ENCODE results near the gene TRIM27.

Gene TRIM27

DNA sequence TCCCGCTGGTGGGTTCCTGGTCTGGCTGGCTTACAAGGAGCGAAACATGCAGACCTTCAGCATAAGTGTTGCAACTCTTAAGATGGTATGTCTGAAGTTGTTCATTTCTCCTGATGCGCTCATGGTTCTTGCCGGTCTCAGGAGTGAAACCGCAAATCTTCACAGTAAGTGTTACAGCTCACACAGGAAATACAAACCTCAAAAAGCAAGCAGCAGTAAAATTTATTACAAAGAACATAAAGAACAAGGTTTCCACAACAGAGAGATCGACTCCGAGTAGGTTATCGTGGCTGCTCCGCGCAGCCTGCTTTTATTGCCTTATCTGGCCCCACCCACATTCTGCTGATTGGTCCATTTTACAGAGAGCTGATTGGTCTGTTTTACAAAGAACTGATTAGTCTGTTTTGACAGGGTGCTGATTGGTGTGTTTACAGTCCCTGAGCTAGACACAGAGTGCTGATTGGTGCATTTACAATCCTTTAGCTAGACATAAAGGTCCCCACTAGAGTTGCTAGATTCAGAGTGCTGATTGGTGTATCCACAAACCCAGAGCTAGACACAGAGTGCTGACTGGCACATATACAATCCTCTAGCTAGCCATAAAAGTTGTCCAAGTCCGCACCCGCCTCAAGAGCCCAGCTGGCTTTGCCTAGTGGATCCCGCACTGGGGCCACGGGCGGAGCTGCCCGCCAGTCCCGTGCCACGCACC is 39.2 kb downstream of the TRIM27 start:
- TF ChIP-seq, protein P1, sequence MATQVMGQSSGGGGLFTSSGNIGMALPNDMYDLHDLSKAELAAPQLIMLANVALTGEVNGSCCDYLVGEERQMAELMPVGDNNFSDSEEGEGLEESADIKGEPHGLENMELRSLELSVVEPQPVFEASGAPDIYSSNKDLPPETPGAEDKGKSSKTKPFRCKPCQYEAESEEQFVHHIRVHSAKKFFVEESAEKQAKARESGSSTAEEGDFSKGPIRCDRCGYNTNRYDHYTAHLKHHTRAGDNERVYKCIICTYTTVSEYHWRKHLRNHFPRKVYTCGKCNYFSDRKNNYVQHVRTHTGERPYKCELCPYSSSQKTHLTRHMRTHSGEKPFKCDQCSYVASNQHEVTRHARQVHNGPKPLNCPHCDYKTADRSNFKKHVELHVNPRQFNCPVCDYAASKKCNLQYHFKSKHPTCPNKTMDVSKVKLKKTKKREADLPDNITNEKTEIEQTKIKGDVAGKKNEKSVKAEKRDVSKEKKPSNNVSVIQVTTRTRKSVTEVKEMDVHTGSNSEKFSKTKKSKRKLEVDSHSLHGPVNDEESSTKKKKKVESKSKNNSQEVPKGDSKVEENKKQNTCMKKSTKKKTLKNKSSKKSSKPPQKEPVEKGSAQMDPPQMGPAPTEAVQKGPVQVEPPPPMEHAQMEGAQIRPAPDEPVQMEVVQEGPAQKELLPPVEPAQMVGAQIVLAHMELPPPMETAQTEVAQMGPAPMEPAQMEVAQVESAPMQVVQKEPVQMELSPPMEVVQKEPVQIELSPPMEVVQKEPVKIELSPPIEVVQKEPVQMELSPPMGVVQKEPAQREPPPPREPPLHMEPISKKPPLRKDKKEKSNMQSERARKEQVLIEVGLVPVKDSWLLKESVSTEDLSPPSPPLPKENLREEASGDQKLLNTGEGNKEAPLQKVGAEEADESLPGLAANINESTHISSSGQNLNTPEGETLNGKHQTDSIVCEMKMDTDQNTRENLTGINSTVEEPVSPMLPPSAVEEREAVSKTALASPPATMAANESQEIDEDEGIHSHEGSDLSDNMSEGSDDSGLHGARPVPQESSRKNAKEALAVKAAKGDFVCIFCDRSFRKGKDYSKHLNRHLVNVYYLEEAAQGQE (IDR thresholded peaks at IDR 0.05; ENCODE audit: insufficient replicate concordance, low read depth) = no peak
- TF ChIP-seq, protein P2, sequence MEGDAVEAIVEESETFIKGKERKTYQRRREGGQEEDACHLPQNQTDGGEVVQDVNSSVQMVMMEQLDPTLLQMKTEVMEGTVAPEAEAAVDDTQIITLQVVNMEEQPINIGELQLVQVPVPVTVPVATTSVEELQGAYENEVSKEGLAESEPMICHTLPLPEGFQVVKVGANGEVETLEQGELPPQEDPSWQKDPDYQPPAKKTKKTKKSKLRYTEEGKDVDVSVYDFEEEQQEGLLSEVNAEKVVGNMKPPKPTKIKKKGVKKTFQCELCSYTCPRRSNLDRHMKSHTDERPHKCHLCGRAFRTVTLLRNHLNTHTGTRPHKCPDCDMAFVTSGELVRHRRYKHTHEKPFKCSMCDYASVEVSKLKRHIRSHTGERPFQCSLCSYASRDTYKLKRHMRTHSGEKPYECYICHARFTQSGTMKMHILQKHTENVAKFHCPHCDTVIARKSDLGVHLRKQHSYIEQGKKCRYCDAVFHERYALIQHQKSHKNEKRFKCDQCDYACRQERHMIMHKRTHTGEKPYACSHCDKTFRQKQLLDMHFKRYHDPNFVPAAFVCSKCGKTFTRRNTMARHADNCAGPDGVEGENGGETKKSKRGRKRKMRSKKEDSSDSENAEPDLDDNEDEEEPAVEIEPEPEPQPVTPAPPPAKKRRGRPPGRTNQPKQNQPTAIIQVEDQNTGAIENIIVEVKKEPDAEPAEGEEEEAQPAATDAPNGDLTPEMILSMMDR (IDR thresholded peaks at IDR 0.05; ENCODE audit: insufficient read depth, low read length) = no peak
- no peak for TF ChIP-seq SPI1 (IDR thresholded peaks at IDR 0.05; ENCODE audit: borderline replicate concordance, low read depth)
- TF ChIP-seq GABPA (IDR thresholded peaks at IDR 0.05; ENCODE audit: low read depth) = no peak
- TF ChIP-seq POLR2AphosphoS5 (IDR thresholded peaks at IDR 0.05; ENCODE audit: low read depth) = no peak
- no peaks in the 10 kb centered on the region for H3K27me3 ChIP-seq (ENCODE audit: insufficient read depth, poor library complexity, severe bottlenecking)
- H3K27ac ChIP-seq (replicated peaks) = no peak overlapping the region
- H3K4me3 ChIP-seq (replicated peaks; ENCODE audit: insufficient read depth, low read length) = peak overlapping the region; percentile 42
- DNase-seq (ENCODE audit: low read depth in 1 of 2, low spot score in 1 of 2) = peak in 1 of 2 experiments; percentile 39

DNA sequence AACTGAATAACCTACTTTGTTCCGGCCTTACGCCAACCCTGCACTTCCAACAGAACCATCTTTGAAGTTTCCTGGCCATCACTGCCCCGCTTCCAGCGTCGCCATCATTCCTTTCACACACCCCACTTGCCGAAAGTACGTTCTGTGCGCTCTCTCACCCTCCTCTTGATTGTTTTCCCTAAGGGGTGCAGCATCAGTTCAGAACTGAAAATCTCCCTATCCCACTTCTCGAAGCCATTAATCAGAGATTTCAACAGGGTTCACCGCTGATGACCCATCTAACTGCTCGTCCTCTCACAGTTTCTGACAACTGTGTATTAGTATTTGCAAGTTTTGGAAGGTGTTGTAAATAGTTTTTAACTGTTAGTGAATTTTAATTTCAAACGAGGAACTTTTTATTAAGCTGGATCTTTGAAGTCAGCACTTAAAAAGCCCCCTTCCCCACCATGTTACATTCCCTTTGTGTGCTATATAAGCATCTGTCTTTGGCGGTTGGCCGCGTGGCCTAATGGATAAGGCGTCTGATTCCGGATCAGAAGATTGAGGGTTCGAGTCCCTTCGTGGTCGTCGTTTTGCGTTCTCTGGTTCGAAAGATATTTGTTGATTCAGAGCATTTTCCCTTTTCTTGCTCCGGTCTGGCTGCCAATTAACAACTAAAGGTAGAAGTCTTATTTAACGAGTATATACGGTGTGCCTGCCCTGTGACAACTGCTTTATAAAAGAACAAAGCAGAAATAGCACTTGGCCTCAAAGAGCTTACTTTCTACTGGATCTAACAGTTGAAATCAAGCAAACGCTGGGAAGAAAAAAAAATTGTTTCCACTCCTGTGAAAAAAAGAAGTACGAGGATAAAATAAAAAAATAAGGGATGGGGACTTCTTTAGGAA is 42.6 kb downstream of the TRIM27 start:
- peak in 1 of 2 experiments; percentile 75 for DNase-seq (ENCODE audit: low read depth in 1 of 2, low spot score in 1 of 2)
- Histone ChIP-seq H3K27me3 (ENCODE audit: insufficient read depth, poor library complexity, severe bottlenecking) (no peaks in the 10 kb centered on the region), H3K27ac (replicated peaks) (no peak overlapping the region)

DNA sequence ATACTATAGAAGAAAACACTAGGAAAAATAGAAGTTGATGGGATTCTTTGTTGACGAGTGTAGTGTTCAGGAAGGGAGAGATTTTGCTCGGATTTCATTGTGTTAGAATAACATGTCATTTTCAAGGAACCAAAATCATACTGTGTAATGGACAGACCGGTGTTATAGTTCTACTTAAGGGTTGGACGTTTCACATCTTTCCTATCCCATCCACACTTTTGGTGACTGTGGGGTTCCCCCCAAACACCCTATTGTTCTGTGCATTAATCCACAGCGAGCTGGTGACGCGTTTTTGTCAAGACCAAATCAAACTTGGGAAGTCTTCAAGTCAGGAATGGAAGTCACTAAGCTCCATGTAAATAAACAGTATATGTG is 43.3 kb downstream of the TRIM27 start:
- Histone ChIP-seq H3K4me3 (replicated peaks; ENCODE audit: insufficient read depth, low read length) (peak overlapping the region; percentile 74), H3K27ac (replicated peaks) (no peak overlapping the region), H3K27me3 (ENCODE audit: insufficient read depth, poor library complexity, severe bottlenecking) (no peaks in the 10 kb centered on the region)
- no peak for TF ChIP-seq GABPA (IDR thresholded peaks at IDR 0.05; ENCODE audit: low read depth)
- TF ChIP-seq, protein P2 (IDR thresholded peaks at IDR 0.05; ENCODE audit: insufficient read depth, low read length) = no peak
- TF ChIP-seq SPI1 (IDR thresholded peaks at IDR 0.05; ENCODE audit: borderline replicate concordance, low read depth) = no peak
- no peak for TF ChIP-seq POLR2AphosphoS5 (IDR thresholded peaks at IDR 0.05; ENCODE audit: low read depth)
- TF ChIP-seq, protein P1 (IDR thresholded peaks at IDR 0.05; ENCODE audit: insufficient replicate concordance, low read depth) = no peak
- DNase-seq (ENCODE audit: low read depth in 1 of 2, low spot score in 1 of 2) = no peak

More for the DNA sequence above, 42.6 kb downstream of the TRIM27 start:
- peak overlapping the region; percentile 74 for H3K4me3 ChIP-seq (replicated peaks; ENCODE audit: insufficient read depth, low read length)
- TF ChIP-seq SPI1 (IDR thresholded peaks at IDR 0.05; ENCODE audit: borderline replicate concordance, low read depth) (no peak), GABPA (IDR thresholded peaks at IDR 0.05; ENCODE audit: low read depth) (no peak), POLR2AphosphoS5 (IDR thresholded peaks at IDR 0.05; ENCODE audit: low read depth) (no peak)
- TF ChIP-seq, protein P2 (IDR thresholded peaks at IDR 0.05; ENCODE audit: insufficient read depth, low read length) = no peak
- TF ChIP-seq, protein P1 (IDR thresholded peaks at IDR 0.05; ENCODE audit: insufficient replicate concordance, low read depth) = no peak
